Activated CD8-positive, alpha-beta T cell treated with anti-CD3 and anti-CD28 coated beads for 36 hours (primary cell): Measurements from ENCODE around the gene HTR6. TPM values are rescaled to one million over a fixed set of nuclear protein-coding genes. Genes with fewer than 3 reads are reported as not detected.

Experiments
- ATAC-seq: fragments of 200-7000 bp; cut with Tn5 transposase; one replicate; pipeline ENCODE4 v1.10.0; 2021; ENCODE audit warnings: mild to moderate bottlenecking, moderate library complexity
- CTCF ChIA-PET: fragments of 350-600 bp; sonication (Branson Sonifier 250); formaldehyde crosslinking; loops from one replicate; lab custom pipeline; 2021; ENCODE audit warnings: antibody characterized with exemption; lab: Charles Lee
- POLR2A ChIA-PET: fragments of 350-600 bp; sonication (Branson Sonifier 250); formaldehyde crosslinking; loops from one replicate; lab custom pipeline; 2021; ENCODE audit warnings: antibody characterized with exemption; lab: Charles Lee
- DNase-seq: peaks from one replicate; pipeline ENCODE4 v3.0.0-alpha.2; 2020
- H3K27ac Mint-ChIP-seq: one replicate; pipeline ENCODE4 v1.8.0; 2021; ENCODE audit warnings: mild to moderate bottlenecking, mixed read lengths
- H3K27me3 Mint-ChIP-seq: one replicate; pipeline ENCODE4 v1.8.0; 2021; ENCODE audit warnings: mixed read lengths
- H3K36me3 Mint-ChIP-seq: one replicate; pipeline ENCODE4 v1.8.0; 2021; ENCODE audit warnings: low read depth, mixed read lengths
- H3K4me1 Mint-ChIP-seq: one replicate; pipeline ENCODE4 v1.8.0; 2021; ENCODE audit warnings: low read depth, mixed read lengths
- H3K4me3 Mint-ChIP-seq: one replicate; pipeline ENCODE4 v1.8.0; 2021; ENCODE audit warnings: mild to moderate bottlenecking, moderate library complexity, mixed read lengths
- H3K9me3 Mint-ChIP-seq: one replicate; pipeline ENCODE4 v1.8.0; 2021; ENCODE audit warnings: mixed read lengths
- CTCF ChIP-seq: fragments of 200-600 bp; IDR thresholded peaks from one replicate; pipeline ENCODE4 v1.8.0; 2022; ENCODE audit warnings: antibody characterized with exemption, mild to moderate bottlenecking
- intact Hi-C: fragments of 100-400 bp; cut with micrococcal nuclease; formaldehyde crosslinking; loops from one replicate; pipeline ENCODE4 v1.10.0; 2022
- total RNA-seq, 2 experiments: library from RNA; stranded (reverse); gene quantifications; one replicate each; pipeline ENCODE4 v1.2.3, GENCODE V29; 2021

HTR6 gene
- total RNA-seq, 2 experiments from 2014 or later: not detected

GRCh38 chr1:19717467-19717866 is 52.8 kb downstream of the HTR6 start:
- Mint-ChIP-seq H3K9me3 (no peaks in the 10 kb centered on the region), H3K4me1 (peaks cover 5% of the 10 kb centered on the region), H3K4me3 (no peak overlapping the region), H3K36me3 (no peaks in the 10 kb centered on the region), H3K27ac (no peak overlapping the region), H3K27me3 (no peaks in the 10 kb centered on the region)
- ATAC-seq: no peak
- POLR2A ChIA-PET: no interaction called here
- CTCF ChIA-PET: interaction anchor here (0.7 to 1.7 kb wide), 2 partner anchors 13 to 78 kb away, joined by 3 to 4 read pairs; no protein-coding TSS in a partner anchor
- no peak for TF ChIP-seq CTCF
- intact Hi-C loops: no loop called here
- DNase-seq: no peak

GRCh38 chr1:19720174-19720573 is 55.5 kb downstream of the HTR6 start:
- Mint-ChIP-seq H3K9me3 (no peaks in the 10 kb centered on the region), H3K27me3 (no peaks in the 10 kb centered on the region), H3K4me1 (peaks cover 5% of the 10 kb centered on the region), H3K27ac (no peak overlapping the region), H3K4me3 (no peak overlapping the region), H3K36me3 (no peaks in the 10 kb centered on the region)
- ATAC-seq: no peak
- no peak for DNase-seq
- intact Hi-C loops: no loop called here
- ChIA-PET POLR2A (no interaction called here), CTCF (interaction anchor here (1.1 kb wide), 1 partner anchor 9 kb away, joined by 3 read pairs; no protein-coding TSS in a partner anchor)
- no peak for TF ChIP-seq CTCF

- DNase-seq: no peak
- ChIA-PET POLR2A (no interaction called here), CTCF (no interaction called here)
- no peaks in the 10 kb centered on the region for H3K9me3 Mint-ChIP-seq
- H3K4me3 Mint-ChIP-seq: no peak overlapping the region
- no peaks in the 10 kb centered on the region for H3K36me3 Mint-ChIP-seq
- ATAC-seq: no peak
- no peaks in the 10 kb centered on the region for H3K4me1 Mint-ChIP-seq
- TF ChIP-seq CTCF: no peak
- intact Hi-C loops: no loop called here
- no peak overlapping the region for H3K27ac Mint-ChIP-seq
- no peaks in the 10 kb centered on the region for H3K27me3 Mint-ChIP-seq
These were observed 56.3 kb downstream of the HTR6 start for GRCh38 chr1:19720973-19721372.

GRCh38 chr1:19723874-19724273 is 59.2 kb downstream of the HTR6 start:
- Mint-ChIP-seq H3K9me3 (no peaks in the 10 kb centered on the region), H3K36me3 (no peaks in the 10 kb centered on the region), H3K27me3 (no peaks in the 10 kb centered on the region), H3K4me1 (no peaks in the 10 kb centered on the region), H3K4me3 (no peak overlapping the region), H3K27ac (peak overlapping the region; percentile 20)
- no peak for TF ChIP-seq CTCF
- CTCF ChIA-PET: interaction anchor here (1.1 to 5.9 kb wide), 2 partner anchors 9 to 19 kb away, joined by 6 to 22 read pairs; no protein-coding TSS in a partner anchor
- POLR2A ChIA-PET: no interaction called here
- intact Hi-C loops: no loop called here
- no peak for DNase-seq
- no peak for ATAC-seq

GRCh38 chr1:19725606-19726005 is 60.9 kb downstream of the HTR6 start:
- Mint-ChIP-seq H3K27ac (no peak overlapping the region), H3K4me1 (no peaks in the 10 kb centered on the region), H3K9me3 (peaks cover 8% of the 10 kb centered on the region), H3K27me3 (no peaks in the 10 kb centered on the region), H3K4me3 (no peak overlapping the region), H3K36me3 (peaks cover 9% of the 10 kb centered on the region)
- DNase-seq: no peak
- POLR2A ChIA-PET: no interaction called here
- TF ChIP-seq CTCF: no peak
- CTCF ChIA-PET: interaction anchor here (2.8 to 5.9 kb wide), 2 partner anchors 11 to 64 kb away, joined by 12 to 22 read pairs; no protein-coding TSS in a partner anchor
- ATAC-seq: no peak
- intact Hi-C loops: no loop called here
